Loucy (cell line): ENCODE data around the gene PHYKPL.
"Not testable (repeated sequence)": the region's sequence is repeated elsewhere in the genome, so short reads cannot be mapped to it uniquely, and the experiment has no call there.

ENCODE experiments used
- CTCF ChIP-seq: fragments of 200-600 bp; sonication (generic); conservative IDR thresholded peaks from 2 replicates; pipeline ENCODE4 v1.5.1; 2014; ENCODE audit warnings: mild to moderate bottlenecking, antibody characterized with exemption, low read length
- EZH2phosphoT487 ChIP-seq: fragments of 200-600 bp; IDR thresholded peaks from 2 replicates; pipeline ENCODE4 v1.6.1; 2018; ENCODE audit warnings: antibody characterized with exemption, mild to moderate bottlenecking, moderate library complexity, borderline replicate concordance

GRCh38 chr5:178253632-178254031 is 21.0 kb upstream of the PHYKPL start:
- not testable (repeated sequence) for TF ChIP-seq CTCF, EZH2phosphoT487
